Measurements from ENCODE around the gene CCL27.
"Not testable (repeated sequence)": the region's sequence is repeated elsewhere in the genome, so short reads cannot be mapped to it uniquely, and the experiment has no call there.

CCL27 gene

GRCh38 chr9:34651321-34651720, 11.1 kb downstream of the CCL27 start:
- DNase-seq (ENCODE audit: low read depth, low spot score): no peak

GRCh38 chr9:34650816-34651215, 11.6 kb downstream of the CCL27 start:
- DNase-seq (ENCODE audit: low read depth, low spot score): no peak

- no peak for DNase-seq (ENCODE audit: low read depth, low spot score)
These were observed 13.8 kb downstream of the CCL27 start for GRCh38 chr9:34648673-34649072.

- no peak for DNase-seq (ENCODE audit: low read depth, low spot score)
These were observed 14.8 kb downstream of the CCL27 start for GRCh38 chr9:34647651-34648050.

- DNase-seq (ENCODE audit: low read depth, low spot score): no peak
These were observed 15.4 kb downstream of the CCL27 start for GRCh38 chr9:34647084-34647403.

GRCh38 chr9:34646211-34647083, 16.0 kb downstream of the CCL27 start, which contains the start of gene GALT:
TSS of gene GALT (plus strand) at chr9:34646675. CDS start at chr9:34646705, 30 bp downstream.
- DNase-seq (ENCODE audit: low read depth, low spot score): peak; percentile 98

GRCh38 chr9:34644766-34645314, 17.6 kb downstream of the CCL27 start:
- DNase-seq (ENCODE audit: low read depth, low spot score): peak; percentile 87

GRCh38 chr9:34642679-34643078, 19.8 kb downstream of the CCL27 start:
- no peak for DNase-seq (ENCODE audit: low read depth, low spot score)

- not testable (repeated sequence) for DNase-seq (ENCODE audit: low read depth, low spot score)
These were observed 23.1 kb downstream of the CCL27 start for GRCh38 chr9:34639322-34639721.

GRCh38 chr9:34638138-34638445, 24.4 kb downstream of the CCL27 start:
- no peak for DNase-seq (ENCODE audit: low read depth, low spot score)

GRCh38 chr9:34637356-34638137, 24.9 kb downstream of the CCL27 start, which contains the start of gene SIGMAR1:
TSS of gene SIGMAR1 (minus strand) at chr9:34637787. CDS start at chr9:34637697, 90 bp downstream.
- DNase-seq (ENCODE audit: low read depth, low spot score): peak; percentile 93

- no peak for DNase-seq (ENCODE audit: low read depth, low spot score)
These were observed 25.6 kb downstream of the CCL27 start for GRCh38 chr9:34636791-34637355.

GRCh38 chr9:34635556-34635955, 26.9 kb downstream of the CCL27 start:
- no peak for DNase-seq (ENCODE audit: low read depth, low spot score)

GRCh38 chr9:34634551-34635248, 27.8 kb downstream of the CCL27 start:
- no peak for DNase-seq (ENCODE audit: low read depth, low spot score)

- DNase-seq (ENCODE audit: low read depth, low spot score): peak; percentile 83
These were observed 28.5 kb downstream of the CCL27 start for GRCh38 chr9:34633851-34634550.

GRCh38 chr9:34633166-34633565, 29.3 kb downstream of the CCL27 start:
- no peak for DNase-seq (ENCODE audit: low read depth, low spot score)

- no peak for DNase-seq (ENCODE audit: low read depth, low spot score)
These were observed 31.9 kb downstream of the CCL27 start for GRCh38 chr9:34630402-34631154.

GRCh38 chr9:34629491-34629808, 33.0 kb downstream of the CCL27 start:
- no peak for DNase-seq (ENCODE audit: low read depth, low spot score)

GRCh38 chr9:34628656-34629490, 33.6 kb downstream of the CCL27 start, which contains the start of gene ARID3C:
TSS of gene ARID3C (minus strand) at chr9:34629066. CDS start at chr9:34628014, 1,052 bp downstream.
- no peak for DNase-seq (ENCODE audit: low read depth, low spot score)
